Measurements from ENCODE around the gene SCLT1.
"Not testable (repeated sequence)": the region's sequence is repeated elsewhere in the genome, so short reads cannot be mapped to it uniquely, and the experiment has no call there.

Gene SCLT1

DNA sequence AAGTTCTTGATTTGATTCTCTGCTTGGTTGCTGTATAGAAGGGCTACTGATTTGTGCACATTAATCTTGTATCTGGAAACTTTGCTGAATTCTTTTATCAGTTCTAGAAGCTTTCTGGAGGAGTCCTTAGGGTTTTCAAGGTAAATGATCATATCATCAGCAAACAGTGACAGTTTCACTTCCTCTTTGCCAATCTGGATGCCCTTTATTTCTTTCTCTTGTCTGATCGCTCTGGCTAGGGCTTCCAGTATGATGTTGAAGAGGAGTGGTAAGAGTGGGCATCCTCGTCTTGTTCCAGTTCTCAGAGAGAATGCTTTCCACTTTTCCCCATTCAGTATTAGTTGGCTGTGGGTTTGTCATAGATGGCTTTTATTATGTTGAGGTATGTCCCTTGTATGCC, 23.8 kb downstream of the SCLT1 start:
- DNase-seq = not testable (repeated sequence)

DNA sequence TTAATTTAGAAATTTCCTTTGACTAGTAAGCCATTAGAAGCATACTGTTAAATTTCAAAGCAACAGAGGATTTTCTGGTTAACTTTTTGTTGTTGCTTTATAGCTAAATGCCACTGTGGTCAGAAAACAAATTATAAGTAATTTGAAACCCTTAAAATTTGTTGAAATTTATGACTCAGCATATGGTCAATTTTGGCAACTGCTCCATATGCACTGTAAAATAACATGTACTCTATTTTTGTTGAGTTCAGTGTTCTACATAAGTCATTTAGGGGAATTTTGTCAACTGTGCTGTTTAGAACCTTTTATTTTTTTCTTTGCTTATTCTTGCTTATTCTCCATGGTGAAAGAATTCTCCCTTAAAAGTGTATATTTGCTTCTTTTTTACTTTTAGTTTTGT, 28.6 kb downstream of the SCLT1 start:
- DNase-seq = no peak

DNA sequence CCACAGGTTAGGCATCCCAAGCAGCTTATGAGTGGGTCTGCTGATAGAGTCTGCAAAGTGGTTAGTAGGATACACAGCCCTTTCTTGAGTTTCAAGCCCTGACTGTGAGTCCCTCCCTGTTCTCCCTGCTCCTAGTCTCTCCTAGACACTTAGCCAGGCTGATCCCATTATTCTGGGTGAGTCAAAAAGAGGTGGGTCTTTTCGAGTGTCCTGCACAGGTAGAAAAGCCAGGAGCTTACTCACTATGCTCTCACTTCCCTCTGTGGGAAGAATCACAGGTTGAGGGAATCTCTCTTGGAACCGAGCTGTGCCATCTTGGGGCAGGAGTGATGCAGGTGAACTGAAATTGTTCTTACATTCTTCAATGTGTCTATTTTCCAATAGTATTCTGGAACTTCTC, 29.7 kb downstream of the SCLT1 start:
- DNase-seq = no peak

DNA sequence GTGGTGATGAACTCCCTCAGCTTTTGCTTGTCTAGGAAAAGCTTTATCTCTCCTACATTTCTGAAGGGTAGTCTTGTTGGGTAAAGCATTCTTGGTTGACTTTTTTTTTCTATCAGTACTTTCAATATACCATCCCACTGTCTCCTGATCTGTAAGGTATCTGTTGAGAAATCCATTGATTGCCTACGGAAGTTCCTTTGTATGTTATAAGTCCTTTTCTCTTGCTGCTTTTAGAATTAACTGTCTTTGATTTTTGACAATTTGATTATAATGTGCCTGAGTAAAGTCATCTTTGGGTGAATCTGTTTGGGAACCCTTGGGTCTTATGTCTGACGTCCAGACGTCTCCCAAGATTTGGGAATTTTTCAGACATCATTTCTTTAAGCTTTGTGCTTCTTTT, 30.8 kb downstream of the SCLT1 start:
- DNase-seq = no peak

DNA sequence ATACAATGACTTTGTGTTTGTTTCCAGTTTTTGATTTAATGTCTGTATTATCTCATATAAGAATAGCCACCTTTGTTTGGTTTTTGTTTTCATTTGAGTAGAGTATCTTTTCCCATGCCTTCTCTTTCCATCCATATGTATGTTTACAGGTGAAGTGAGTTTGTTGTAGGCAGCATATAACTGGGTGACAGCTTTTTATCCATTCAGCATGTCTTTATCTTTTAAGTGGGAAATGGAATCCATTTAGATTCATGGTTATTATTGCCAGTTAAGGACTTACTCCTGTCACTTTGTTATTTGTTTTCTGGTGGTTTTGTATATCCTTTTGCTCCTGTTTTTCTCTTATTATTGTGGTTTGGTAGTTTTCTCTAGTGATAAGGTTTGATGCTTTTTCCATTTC, 34.3 kb downstream of the SCLT1 start:
- no peak for DNase-seq

DNA sequence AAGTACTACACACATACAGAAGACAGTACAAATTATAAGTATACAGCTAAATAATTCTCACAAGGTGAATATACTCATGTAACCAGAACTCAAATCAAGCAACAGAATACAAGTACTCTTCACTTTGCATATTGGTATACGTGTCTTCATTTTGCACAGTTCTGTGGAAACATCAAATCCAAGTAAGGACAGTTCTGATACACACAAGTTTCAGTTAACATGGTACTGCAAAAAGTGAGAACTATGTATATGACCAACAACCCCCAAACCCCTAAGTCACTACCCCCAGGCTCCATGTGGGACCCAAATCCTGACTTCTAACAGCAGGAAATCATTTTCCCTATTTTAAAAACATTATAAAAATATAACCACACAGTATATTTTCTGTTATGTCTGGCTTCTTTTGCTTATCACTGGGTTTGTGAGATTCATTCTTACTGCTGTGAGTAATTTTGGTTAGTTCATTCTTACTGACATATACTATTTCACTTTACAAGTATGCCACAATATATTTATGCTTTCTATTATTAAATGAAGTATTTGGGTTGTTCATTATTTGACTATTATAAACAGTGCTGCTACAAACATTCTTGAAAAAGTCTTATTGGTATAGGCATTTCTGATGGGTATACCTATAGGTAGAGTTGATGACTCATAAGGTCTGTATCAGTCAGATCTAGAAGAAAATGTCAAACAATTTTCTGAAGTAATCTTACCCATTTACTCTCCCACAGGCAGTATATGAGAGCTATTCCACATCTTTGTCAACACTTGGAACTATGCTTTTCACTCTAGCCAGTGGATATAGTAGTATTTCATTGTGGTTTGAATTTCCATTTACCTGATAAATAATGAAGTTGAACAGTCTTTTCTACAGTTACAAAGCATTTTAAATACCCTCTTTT, 47.0 kb downstream of the SCLT1 start:
- DNase-seq = no peak

DNA sequence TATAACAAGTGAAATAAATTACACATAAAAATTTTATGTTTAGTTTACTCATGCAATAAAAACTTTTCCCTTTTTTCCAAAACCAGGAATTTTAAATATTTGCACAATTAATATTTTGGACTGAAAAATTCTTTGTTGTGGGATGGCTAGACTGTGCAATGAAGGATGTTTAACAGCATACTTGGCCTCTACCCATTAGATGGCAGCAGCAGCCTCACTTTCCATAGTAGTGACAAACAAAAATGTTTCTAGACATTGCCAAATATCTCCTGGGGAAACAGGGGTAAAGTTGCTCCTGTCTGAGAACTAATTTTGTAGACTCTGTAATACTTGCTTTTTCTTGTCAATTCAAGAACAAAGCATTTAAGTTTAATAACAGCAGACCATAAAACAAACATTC, 49.8 kb downstream of the SCLT1 start:
- no peak for DNase-seq

DNA sequence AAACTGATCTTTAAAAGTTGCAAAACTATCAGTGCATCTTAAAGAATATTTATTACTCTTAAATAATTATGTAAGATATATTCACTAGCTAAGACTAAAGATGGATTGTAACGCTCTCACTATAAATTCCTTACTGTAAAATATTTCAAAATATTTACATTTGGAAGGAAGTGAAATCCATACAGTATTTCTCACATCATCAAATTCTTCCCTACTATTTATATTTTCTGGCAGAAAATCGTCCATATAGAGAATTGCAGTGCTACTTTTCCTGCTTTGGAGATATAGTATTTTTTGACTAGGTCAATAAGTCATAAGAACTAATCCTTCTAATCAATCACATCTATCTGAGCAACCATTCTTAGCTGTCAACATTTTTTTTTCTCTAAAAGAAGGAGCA, 52.9 kb downstream of the SCLT1 start:
- no peak for DNase-seq

DNA sequence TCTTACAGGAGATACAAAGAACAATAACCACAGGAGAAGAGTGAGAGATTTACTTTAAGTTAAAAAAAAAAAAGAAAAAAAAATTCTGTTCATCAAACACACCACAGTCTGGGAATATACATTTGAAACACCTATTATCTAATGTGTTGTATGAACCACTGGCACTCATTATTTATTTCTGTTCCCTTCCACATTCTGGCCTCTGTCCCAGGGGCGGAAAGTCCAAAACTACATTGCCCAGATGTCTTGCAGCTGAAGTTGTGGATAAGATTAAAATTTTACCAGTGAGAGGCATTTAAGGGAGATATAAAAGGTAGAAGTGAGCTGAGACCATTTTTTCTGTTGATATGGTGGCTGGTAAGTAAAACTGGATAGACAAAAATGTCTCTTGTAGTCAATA, 56.2 kb downstream of the SCLT1 start:
- DNase-seq = no peak

DNA sequence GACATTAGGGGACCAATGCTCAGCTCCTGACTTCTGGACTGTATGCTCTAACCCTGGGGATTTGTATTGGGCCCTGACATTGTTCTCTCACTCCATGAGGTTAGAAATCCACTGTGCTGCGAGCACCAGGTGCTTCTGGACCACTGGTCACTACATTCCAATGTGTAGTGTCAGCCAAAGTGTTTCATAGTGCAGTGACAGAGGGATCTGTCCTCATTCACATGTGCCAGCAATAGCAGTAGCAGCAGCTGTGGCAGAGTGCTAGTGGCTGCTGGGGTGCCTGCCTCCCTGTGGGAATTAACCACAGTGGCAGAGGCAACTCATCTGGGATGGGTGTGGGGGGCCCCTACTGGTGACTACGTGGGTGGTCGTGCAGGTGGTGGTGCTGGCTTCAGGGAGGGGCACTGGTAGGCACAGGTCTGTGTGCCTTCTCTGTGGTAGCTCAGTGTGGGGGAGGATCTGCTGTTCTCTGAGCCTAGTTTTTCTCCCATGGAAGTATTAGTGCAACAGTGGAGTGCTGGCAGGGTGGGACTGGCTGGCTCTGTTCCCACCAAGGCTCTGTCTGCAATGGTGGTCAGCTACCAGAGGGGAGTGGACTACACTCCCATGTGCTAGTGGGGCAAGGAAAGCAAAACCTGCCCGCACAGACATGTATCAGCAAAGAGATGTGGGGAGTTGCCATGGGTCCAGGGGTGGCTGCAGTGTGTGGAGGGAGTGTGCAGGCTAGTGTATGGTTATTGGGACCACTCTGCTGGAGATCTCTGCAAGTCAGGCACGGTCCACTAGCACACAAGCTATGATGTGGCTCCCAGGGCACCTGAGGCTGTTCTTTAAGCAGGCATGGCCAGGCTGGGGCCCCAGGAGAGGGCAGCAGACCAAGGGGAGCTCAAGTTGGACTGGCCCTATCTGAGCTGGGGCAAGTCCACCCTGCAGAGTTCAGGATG, 78.5 kb downstream of the SCLT1 start:
- no peak for DNase-seq

DNA sequence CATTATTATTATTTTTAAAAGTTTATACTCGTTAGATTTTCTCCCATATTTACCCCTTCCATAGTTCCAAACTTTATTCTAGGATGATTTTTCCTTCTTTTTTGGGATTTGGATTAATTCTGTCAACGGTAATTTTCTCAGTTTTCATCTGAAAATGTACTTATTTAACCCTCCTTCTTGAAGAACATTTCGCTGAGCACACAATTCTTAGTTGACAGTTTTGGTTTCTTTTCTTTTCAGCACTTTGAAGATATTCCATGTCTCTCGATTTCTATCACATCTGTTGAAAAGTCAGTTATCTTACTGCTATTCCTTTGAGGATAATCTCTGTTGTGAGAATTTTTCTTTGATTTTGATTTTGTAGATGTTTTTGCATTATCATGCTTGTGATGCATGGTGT, 85.2 kb downstream of the SCLT1 start:
- no peak for DNase-seq

DNA sequence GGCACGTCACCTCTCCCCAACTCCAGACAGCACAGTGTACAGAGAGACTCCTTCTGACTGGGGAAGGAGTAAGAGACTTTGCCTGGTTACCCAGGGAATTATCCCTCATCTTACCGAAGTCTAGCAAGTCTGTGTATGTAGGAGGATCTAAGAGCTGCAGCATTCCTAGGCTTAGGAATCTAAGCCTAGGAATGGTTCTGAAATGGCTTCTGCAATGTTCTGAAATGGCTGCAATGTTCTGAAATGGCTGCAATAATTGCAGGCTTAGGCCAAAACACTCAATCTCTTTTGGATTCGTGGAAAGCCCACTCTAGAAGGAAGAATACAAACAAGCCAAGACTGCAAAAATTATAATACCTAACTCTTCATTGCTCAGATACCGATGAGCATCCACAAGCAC, 106.4 kb downstream of the SCLT1 start:
- no peak for DNase-seq

DNA sequence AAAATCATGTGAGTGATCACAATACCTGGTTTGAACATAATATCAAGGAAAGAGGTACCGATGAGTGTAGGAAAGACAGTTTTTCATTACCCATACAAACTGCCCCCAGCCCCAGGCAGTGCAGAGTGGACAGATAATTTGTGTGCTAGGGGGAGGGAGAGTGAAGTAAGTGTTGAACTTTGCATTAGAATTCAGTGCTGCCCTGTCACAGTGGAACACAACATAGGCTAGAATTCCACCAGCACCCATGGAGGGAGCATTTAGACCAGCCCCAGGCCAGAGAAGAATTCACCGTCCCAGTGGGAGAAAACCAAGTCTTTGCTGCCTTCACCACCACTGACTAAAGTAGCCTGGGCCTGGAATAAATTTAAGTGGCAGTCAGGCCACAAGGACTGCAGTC, 107.3 kb downstream of the SCLT1 start:
- DNase-seq = no peak

DNA sequence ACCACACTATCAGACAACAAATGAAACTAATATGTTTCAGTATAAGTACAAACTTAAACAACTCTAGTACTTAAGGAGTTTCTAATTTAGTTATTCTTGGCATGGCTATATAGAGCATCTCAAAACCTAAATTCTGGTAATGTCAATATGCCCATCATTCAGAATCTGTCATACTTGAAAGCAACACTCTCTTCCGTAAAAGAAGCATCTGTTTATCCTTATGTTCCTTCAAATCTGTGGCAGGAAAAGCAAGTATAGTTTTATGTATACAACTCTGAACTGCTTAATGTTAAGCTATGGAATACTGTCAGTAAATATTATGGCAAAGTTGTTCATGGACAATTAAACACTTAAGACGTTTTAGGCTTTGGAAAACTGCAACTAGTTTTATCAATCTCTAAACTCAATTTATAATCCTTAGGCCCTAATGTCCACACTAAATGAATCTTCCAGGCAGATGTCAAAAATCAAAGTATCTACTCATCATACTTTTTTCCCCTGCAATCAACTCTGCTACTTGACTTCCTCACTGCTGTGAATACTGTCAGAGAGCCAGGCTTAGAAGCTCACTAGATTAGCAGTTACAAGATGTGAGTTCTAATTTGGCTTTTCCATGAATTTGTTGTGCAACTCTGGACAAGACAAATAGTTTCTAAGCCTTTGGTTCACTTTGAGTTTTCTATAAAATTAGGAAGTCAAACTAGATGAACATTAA, 109.4 kb downstream of the SCLT1 start:
- no peak for DNase-seq

DNA sequence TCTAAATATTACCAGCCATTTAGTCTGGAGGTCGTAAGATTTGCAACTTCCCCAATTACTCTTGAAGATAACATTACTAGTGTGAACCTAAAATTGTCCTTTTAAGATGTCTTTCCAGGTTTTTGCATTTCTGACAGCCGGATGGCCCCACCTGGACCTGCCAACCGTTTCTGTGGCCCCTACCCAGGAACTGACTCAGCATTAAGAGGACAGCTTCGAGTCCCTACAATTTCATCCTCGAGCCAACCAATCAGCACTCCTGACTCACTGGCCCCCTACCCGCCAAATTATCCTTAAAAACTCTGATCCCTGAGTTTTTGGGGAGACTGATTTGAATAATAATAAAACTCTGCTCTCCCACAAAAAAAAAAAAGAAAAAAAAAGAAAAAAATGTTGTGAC, 112.0 kb downstream of the SCLT1 start:
- no peak for DNase-seq

DNA sequence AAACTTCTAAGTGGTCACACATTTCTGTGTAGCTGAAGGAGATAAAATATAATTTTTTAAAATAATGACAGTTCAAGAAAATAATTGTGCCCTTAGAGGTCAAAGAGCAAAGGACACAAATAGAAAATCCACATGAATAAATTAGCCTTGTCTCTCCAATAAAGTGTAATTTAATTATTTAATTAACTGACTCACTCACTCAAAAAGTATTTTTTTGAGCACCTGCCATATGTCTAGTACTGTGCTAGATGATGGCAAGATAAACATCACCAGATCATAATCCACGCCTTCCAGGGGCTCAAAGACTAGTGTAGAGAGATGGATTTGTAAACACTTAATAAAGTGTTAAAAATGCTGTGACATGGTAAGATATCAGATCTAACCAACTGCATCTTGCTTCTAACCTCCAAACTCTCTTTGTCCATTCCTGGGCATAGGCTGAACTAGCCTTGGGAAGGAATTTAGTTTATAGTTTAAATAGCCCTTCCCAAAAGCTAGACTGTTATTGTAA, 112.5 kb downstream of the SCLT1 start:
- DNase-seq = no peak

DNA sequence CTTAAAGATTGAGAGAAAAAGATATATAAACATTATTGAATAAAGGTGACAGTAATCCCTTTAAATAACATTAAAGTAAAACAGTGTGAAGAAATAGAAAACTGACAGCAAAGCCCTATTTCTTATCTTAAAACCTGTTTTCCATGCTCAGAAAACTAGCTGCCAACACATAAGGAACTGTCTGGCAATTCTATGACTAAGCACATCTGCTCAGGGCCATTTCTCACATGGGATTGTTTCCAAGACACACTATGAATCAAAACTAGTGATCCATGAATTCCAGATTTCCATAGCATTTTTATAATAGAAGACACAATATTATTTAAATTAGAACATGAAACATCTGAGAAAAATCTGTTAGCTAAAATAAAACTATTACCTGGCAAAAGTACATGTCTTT, 113.4 kb downstream of the SCLT1 start:
- DNase-seq = no peak

DNA sequence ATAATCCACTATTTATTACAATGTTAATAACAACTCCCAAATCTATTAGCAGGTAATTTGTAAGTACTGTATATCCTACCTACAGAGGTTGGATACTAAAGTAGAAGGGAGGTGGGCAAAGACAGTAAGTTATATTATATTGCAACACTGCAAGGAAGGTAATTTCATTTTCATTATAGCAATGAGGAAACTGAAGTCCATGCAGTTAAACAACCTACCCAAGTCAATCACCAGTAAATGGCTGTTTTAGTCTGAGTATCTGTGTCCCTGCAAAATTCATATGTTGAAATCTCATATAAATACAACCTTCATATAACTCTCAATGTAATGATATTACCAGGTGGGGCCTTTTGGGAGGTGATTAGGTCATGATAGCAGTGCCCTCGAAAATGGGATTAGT, 114.4 kb downstream of the SCLT1 start:
- DNase-seq = no peak

DNA sequence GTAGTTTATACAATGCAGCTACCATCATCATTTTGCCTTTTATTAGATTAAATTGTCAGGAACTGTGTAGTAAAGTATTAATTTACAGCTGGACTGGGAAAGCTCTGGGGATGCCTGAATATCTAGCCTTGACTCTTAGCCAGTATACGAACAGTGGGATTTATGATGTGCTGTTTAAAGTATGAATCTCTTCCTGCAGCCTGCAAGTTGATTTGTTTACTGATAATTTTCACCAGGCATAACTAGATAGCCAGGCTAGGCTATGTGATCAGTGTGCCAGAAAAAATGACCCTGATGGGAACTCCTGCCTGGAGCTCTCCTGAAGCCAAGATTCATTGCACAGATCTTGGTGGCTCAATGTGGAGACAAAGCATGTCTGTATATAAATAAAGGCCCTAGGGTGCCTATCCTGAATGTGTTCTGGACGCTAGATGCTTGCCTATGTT, 119.2 kb downstream of the SCLT1 start:
- DNase-seq = no peak

DNA sequence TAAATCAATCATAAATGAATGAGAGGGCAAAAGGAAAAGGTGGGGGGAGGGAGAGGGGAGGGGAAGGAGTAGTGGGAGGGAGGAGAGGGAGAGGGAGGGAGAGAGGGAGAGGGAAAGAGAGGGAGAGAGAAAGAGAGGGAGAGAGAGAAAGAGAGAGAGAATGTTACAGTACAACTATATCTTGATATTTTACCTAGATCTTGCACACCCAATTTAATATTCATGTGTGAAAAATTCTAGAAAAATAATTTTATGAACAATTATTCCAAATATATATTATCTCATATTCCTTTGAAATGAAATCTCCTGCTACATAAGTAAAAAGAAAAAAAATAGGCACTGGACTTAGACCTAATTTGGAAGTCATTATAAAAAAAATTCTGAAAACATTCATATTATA, 120.0 kb downstream of the SCLT1 start:
- no peak for DNase-seq

DNA sequence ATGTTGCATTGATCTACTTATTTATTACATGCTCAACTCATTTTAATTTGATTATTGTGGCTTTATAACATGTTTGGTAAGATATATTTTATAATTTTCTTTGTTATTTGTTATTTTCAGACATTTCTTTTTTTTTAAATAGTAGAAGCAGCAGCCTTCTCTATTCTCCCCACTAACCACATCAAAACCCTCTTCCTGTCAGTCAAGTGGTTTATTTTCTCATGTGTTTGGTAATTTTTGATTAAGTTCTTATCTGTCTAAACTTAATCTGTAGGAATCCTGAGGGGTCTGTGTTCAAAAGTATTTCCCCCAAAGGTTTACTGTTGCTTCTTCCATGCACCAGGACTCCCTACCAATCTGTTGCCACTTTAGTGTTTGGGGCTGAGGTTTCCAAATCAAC, 131.9 kb downstream of the SCLT1 start:
- DNase-seq = no peak

DNA sequence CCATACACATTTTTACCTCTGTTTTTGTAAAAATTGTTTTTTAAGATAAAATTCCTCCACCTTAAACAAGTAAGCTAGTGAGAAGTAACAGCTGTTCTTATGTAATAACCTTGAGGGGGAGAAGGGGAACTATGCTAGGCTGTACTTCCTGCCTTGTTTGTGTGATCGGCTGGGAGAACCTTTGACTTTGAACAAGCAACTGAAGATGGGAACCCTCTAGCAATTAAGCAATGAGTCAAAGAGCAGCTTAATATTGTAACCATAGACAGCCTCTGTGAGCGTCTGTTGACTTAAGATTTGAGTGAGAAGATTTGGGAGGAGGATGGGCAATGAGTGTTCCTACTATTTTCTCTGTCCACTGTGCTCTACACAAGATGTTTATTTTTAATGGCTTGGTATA, 135.1 kb downstream of the SCLT1 start:
- no peak for DNase-seq

DNA sequence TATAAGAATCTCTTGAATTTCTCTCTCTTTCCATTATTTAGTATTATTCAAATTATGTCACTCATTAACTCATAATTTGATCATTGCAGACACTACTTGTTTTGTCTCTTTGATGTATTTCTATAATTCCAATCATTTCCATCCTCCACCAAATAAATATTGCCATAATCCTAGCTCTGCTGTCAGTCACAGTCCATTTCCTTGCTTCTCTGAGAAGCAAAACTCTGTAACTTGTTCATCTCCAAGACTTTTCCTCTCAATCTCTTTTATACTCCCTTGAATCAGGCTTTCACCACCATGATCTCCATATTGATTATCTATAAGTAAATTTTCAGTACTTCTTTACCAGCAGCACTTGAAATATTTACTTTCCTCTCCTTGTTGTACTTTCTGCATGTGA, 135.9 kb downstream of the SCLT1 start:
- DNase-seq = no peak
